Transverse colon (tissue), 1 donor: ENCODE data around the gene TEKT5.

Experiments used
- EP300 ChIP-seq: sonication (generic); formaldehyde crosslinking; IDR thresholded peaks from one replicate; pipeline ENCODE4 v1.6.1; 2017; ENCODE audit warnings: antibody characterized with exemption, low read depth
- POLR2A ChIP-seq: fragments of 450-650 bp; IDR thresholded peaks from one replicate; pipeline ENCODE4 v1.6.1; 2016; ENCODE audit warnings: antibody characterized with exemption, mild to moderate bottlenecking, moderate library complexity

GRCh38 chr16:10663744-10664143 lies 31.0 kb downstream of the TEKT5 start:
- TF ChIP-seq EP300 (no peak), POLR2A (no peak)
